Stomach (tissue), 9 donors: ENCODE measurements around the gene FBH1. TPM values are rescaled to one million over a fixed set of nuclear protein-coding genes. Genes with fewer than 3 reads are reported as not detected.

Source experiments
- DNase-seq, 2 donors: peaks; one replicate each; pipeline versions ENCODE4 v3.0.0 to v3.0.0-alpha.2; 2013 to 2019
- H3K27ac ChIP-seq, 5 donors: fragments of 200-600 bp in 4 of 5; sonication (generic) in 4 of 5; one replicate each; pipeline ENCODE4 v1.5.1; 2013 to 2019; ENCODE audit warnings: mild to moderate bottlenecking in 1 of 5, moderate library complexity in 1 of 5
- H3K27me3 ChIP-seq, 3 donors: fragments of 200-600 bp; sonication (generic); one replicate each; pipeline ENCODE4 v1.5.1; 2017 to 2019; ENCODE audit warnings: mixed run types in 1 of 3
- H3K36me3 ChIP-seq, 4 donors: fragments of 200-600 bp; sonication (generic); 1 replicate in 3 of 4; 2 replicates in 1 of 4; pipeline ENCODE4 v1.5.1; 2016 to 2019
- H3K4me1 ChIP-seq, 4 donors: fragments of 200-600 bp; sonication (generic); one replicate each; pipeline ENCODE4 v1.5.1; 2016 to 2019
- H3K4me3 ChIP-seq, 4 donors: fragments of 200-600 bp; sonication (generic) in 3 of 4; one replicate each; pipeline ENCODE4 v1.5.1; 2016 to 2019; ENCODE audit warnings: mild to moderate bottlenecking in 1 of 4
- H3K9me3 ChIP-seq, 4 donors: fragments of 200-600 bp; sonication (generic); one replicate each; pipeline ENCODE4 v1.5.1; 2016 to 2019
- EP300 ChIP-seq: sonication (generic); formaldehyde crosslinking; IDR thresholded peaks from one replicate; pipeline ENCODE4 v1.6.1; 2017; ENCODE audit warnings: antibody characterized with exemption
- POLR2A ChIP-seq, 4 donors: fragments of 450-650 bp; IDR thresholded peaks; one replicate each; pipeline ENCODE4 v1.6.1; 2016; ENCODE audit warnings: antibody characterized with exemption in 4 of 4, control low read depth in 2 of 4, mild to moderate bottlenecking in 1 of 4, moderate library complexity in 1 of 4
- POLR2AphosphoS5 ChIP-seq, 3 donors: sonication (generic); formaldehyde crosslinking; IDR thresholded peaks; one replicate each; pipeline ENCODE4 v1.6.1; 2016; ENCODE audit warnings: antibody characterized with exemption in 3 of 3
- WGBS, 5 donors: extraction: QIAGEN DNeasy Blood & Tissue Kit in 3 of 5; methylation state at CpG; one replicate each; pipeline versions ENCODE4 v1.1.5 to v1.1.7; 2013 to 2018; 5-methylcytosine and 5-hydroxymethylcytosine counted together
- intact Hi-C: fragments of 100-400 bp; cut with DNase I; formaldehyde crosslinking; loops from one replicate; pipeline ENCODE4 v1.15.1; 2023; ENCODE audit warnings: low total_unique reads
- polyA plus RNA-seq, 3 donors: library from polyadenylated mRNA; stranded (reverse); fragments of 200-250 nt; gene quantifications; one replicate each; pipeline ENCODE4 v1.2.3, GENCODE V29; 2013
- total RNA-seq, 5 donors: library from RNA; depleted of rRNA; stranded (reverse); fragments of >200 nt; gene quantifications; one replicate each; pipeline versions ENCODE4 v1.1.0 to v1.2.3, GENCODE V29; 2014 to 2016
- TF ChIP-seq, protein P1 (sequence below), 7 experiments: fragments of 450-650 bp in 4 of 7; fragments of 200-600 bp in 3 of 7; sonication (generic) in 3 of 7; IDR thresholded peaks; one replicate each; pipeline ENCODE4 v1.5.1; 2016 to 2019; ENCODE audit warnings: antibody characterized with exemption in 7 of 7, control low read depth in 2 of 7, mild to moderate bottlenecking in 1 of 7
- donor health status: healthy with polysubstance abuse.
- donor health status: Bipolar disorder and iron deficiency.
- donor health status: healthy.

Gene FBH1
- total and polyA plus RNA-seq, 8 donors: 38.4 to 192 (median 53.3) TPM

DNA sequence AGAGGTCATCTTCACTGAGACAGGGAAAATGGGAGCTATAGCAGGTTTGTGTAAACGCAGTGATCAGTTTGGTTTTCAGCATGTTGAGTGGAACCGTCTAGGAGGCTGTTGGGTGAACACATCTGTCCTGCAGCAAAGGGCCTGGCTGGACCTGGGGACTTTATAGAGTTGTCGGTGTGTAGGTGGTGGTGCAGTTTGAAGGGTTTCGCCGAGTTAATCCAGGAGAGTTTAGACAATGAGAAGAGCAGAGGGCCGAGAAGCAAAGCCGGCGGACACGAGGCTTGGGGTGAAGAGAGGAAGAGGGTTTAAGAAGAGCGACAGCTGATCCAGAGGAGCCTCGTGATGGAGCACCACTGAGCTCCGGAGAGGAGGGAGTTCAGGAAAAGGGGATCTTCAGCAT lies 48.2 kb downstream of the FBH1 start:
- H3K9me3 ChIP-seq: no peaks in the 10 kb centered on the region
- no peaks in the 10 kb centered on the region for H3K27me3 ChIP-seq
- intact Hi-C loops: no loop called here
- H3K27ac ChIP-seq: no peak overlapping the region
- H3K4me3 ChIP-seq: no peak overlapping the region
- DNase-seq: no peak
- no peak for TF ChIP-seq POLR2A (IDR thresholded peaks at IDR 0.05)
- TF ChIP-seq EP300: no peak
- TF ChIP-seq POLR2AphosphoS5 (IDR thresholded peaks at IDR 0.05): no peak
- TF ChIP-seq, protein P1, sequence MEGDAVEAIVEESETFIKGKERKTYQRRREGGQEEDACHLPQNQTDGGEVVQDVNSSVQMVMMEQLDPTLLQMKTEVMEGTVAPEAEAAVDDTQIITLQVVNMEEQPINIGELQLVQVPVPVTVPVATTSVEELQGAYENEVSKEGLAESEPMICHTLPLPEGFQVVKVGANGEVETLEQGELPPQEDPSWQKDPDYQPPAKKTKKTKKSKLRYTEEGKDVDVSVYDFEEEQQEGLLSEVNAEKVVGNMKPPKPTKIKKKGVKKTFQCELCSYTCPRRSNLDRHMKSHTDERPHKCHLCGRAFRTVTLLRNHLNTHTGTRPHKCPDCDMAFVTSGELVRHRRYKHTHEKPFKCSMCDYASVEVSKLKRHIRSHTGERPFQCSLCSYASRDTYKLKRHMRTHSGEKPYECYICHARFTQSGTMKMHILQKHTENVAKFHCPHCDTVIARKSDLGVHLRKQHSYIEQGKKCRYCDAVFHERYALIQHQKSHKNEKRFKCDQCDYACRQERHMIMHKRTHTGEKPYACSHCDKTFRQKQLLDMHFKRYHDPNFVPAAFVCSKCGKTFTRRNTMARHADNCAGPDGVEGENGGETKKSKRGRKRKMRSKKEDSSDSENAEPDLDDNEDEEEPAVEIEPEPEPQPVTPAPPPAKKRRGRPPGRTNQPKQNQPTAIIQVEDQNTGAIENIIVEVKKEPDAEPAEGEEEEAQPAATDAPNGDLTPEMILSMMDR (IDR thresholded peaks at IDR 0.05): no peak
- WGBS, 5 donors: 87 to 90% (median 89%) methylated on average over 12 of the region's 12 CpGs
- H3K36me3 ChIP-seq: peaks cover 34 to 57% (median 55%) of the 10 kb centered on the region in 4 donors
- peaks cover under 1 to 6% (median 4%) of the 10 kb centered on the region in 4 donors for H3K4me1 ChIP-seq

DNA sequence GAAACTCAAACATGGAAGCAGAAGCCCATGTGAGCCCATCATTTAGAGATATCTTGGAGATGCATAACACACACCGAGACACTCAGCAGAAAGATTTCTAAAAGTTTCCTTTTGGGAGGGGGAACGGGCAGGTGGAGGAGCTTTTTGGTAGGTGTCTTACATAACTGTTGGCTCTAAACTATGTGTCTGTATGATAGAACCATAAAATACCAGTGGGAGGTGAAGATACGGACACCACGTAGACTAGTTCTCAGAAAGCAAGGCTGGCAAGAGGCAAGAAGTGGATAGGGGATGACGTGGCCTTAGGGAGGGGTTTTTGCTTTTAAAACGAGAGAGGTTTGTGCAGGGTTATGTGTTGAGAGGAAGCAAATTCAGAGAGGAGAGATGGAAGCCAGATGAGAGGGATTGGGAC lies 50.8 kb downstream of the FBH1 start:
- Histone ChIP-seq H3K4me1 (peaks cover 12 to 31% (median 26%) of the 10 kb centered on the region in 4 donors), H3K9me3 (no peaks in the 10 kb centered on the region), H3K27me3 (no peaks in the 10 kb centered on the region), H3K36me3 (peaks cover 23 to 35% (median 34%) of the 10 kb centered on the region in 4 donors), H3K4me3 (no peak overlapping the region), H3K27ac (peak overlapping the region in 2 of 5 donors; percentile 85 to 91)
- DNase-seq: no peak
- TF ChIP-seq, protein P1 (IDR thresholded peaks at IDR 0.05): no peak
- TF ChIP-seq POLR2AphosphoS5 (IDR thresholded peaks at IDR 0.05): no peak
- no peak for TF ChIP-seq POLR2A (IDR thresholded peaks at IDR 0.05)
- 70 to 84% (median 80%) methylated on average over 6 of the region's 6 CpGs for WGBS, 5 donors
- intact Hi-C loops: no loop called here

DNA sequence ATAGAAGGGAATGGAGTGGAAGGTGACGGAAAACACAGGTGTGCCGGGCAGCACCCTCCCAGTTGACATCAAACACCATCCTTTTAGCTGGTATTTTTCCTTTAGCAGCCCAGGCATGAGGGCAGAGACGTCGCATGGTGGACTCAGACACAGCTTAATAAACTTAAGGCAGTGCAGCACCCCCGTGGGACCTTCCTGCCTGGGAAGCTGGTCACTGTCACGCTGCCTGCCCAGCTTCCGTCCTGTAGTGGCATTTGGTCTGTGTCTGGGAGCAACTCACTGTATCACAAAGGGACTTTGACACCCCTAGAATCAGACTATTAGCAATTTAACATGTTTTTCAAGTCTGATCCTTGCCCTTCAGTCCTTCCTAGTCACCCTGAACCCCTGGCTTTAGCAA lies 51.5 kb downstream of the FBH1 start:
- DNase-seq: no peak
- H3K4me1 ChIP-seq: peaks cover 20 to 39% (median 32%) of the 10 kb centered on the region in 4 donors
- 76 to 92% (median 84%) methylated on average over 6 to 7 of the region's 7 CpGs for WGBS, 5 donors
- TF ChIP-seq POLR2A (IDR thresholded peaks at IDR 0.05): no peak
- TF ChIP-seq EP300: no peak
- no peak for TF ChIP-seq POLR2AphosphoS5 (IDR thresholded peaks at IDR 0.05)
- TF ChIP-seq, protein P1 (IDR thresholded peaks at IDR 0.05): no peak
- H3K4me3 ChIP-seq: no peak overlapping the region
- H3K9me3 ChIP-seq: no peaks in the 10 kb centered on the region
- peaks cover 15 to 27% (median 26%) of the 10 kb centered on the region in 4 donors for H3K36me3 ChIP-seq
- intact Hi-C loops: no loop called here
- peak overlapping the region in 4 of 5 donors; percentile 85 to 91 (median 88) for H3K27ac ChIP-seq
- no peaks in the 10 kb centered on the region for H3K27me3 ChIP-seq

DNA sequence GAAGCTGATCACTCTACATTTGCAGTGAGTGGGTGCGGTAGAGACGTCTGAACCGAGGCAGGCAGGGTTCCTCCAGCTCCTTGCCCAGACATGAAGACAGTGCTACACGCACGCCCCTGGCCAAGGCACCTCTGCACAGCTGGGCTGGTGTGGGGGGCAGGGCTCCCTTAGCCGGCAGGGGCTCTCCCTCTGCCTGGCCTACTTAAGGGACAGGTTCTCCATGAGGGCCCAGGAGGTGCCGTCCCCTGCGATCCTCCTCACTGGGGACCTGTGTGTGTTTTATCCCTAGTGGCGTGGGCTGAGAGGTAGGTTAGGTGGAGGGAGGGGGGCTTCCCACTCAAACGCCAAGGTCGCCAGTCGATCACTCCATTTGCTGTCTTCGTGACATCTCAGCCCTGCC lies 52.0 kb downstream of the FBH1 start:
- no peaks in the 10 kb centered on the region for H3K9me3 ChIP-seq
- 78 to 85% (median 83%) methylated on average over 8 to 13 of the region's 13 CpGs for WGBS, 5 donors
- H3K27me3 ChIP-seq: no peaks in the 10 kb centered on the region
- H3K4me3 ChIP-seq: no peak overlapping the region
- peaks cover 24 to 43% (median 35%) of the 10 kb centered on the region in 4 donors for H3K4me1 ChIP-seq
- DNase-seq: no peak
- TF ChIP-seq, protein P1 (IDR thresholded peaks at IDR 0.05): no peak
- TF ChIP-seq POLR2AphosphoS5 (IDR thresholded peaks at IDR 0.05) (no peak), EP300 (no peak), POLR2A (IDR thresholded peaks at IDR 0.05) (no peak)
- H3K27ac ChIP-seq: peak overlapping the region; percentile 22 to 91 (median 88)
- peaks cover 11 to 23% (median 22%) of the 10 kb centered on the region in 4 donors for H3K36me3 ChIP-seq
- intact Hi-C loops: no loop called here
